ENCODE data around the gene SNED1. TPM values are rescaled to one million over a fixed set of nuclear protein-coding genes. Genes with fewer than 3 reads are reported as not detected.

Gene SNED1
- total RNA-seq, 1 experiment from 2014 or later, result 0.76 TPM

GRCh38 chr2:241081190-241081642, 82.8 kb downstream of the SNED1 start:
- Mint-ChIP-seq H3K4me1 (ENCODE audit: low read depth, unreplicated experiment) (no peaks in the 10 kb centered on the region), H3K9me3 (ENCODE audit: low read depth, unreplicated experiment) (no peaks in the 10 kb centered on the region), H3K27ac (ENCODE audit: unreplicated experiment) (no peak overlapping the region), H3K36me3 (ENCODE audit: insufficient read depth, unreplicated experiment) (no peaks in the 10 kb centered on the region), H3K27me3 (ENCODE audit: unreplicated experiment) (no peaks in the 10 kb centered on the region), H3K4me3 (ENCODE audit: low read depth, unreplicated experiment) (no peak overlapping the region)
- no peak for TF ChIP-seq CTCF (IDR thresholded peaks at IDR 0.05; ENCODE audit: unreplicated experiment)
- intact Hi-C loops (cut with micrococcal nuclease; ENCODE audit: unreplicated experiment), result no loop called here
- BruUV-seq (replicated peaks), result no TSS peak
- CTCF ChIA-PET, result no interaction called here
- DNase-seq, result no peak

- Mint-ChIP-seq H3K36me3 (ENCODE audit: insufficient read depth, unreplicated experiment) (no peaks in the 10 kb centered on the region), H3K4me3 (ENCODE audit: low read depth, unreplicated experiment) (no peak overlapping the region), H3K4me1 (ENCODE audit: low read depth, unreplicated experiment) (no peaks in the 10 kb centered on the region), H3K27ac (ENCODE audit: unreplicated experiment) (no peak overlapping the region), H3K27me3 (ENCODE audit: unreplicated experiment) (no peaks in the 10 kb centered on the region), H3K9me3 (ENCODE audit: low read depth, unreplicated experiment) (no peaks in the 10 kb centered on the region)
- DNase-seq, result no peak
- no peak for TF ChIP-seq CTCF (IDR thresholded peaks at IDR 0.05; ENCODE audit: unreplicated experiment)
- no TSS peak for BruUV-seq (replicated peaks)
- CTCF ChIA-PET, result interaction anchor here (0.6 kb wide), 1 partner anchor 183 kb away, joined by 3 read pairs; no protein-coding TSS in a partner anchor
- intact Hi-C loops (cut with micrococcal nuclease; ENCODE audit: unreplicated experiment), result no loop called here
Observed at GRCh38 chr2:241081643-241082340, 83.4 kb downstream of the SNED1 start.

GRCh38 chr2:241082341-241083090, 84.1 kb downstream of the SNED1 start:
- no peak for TF ChIP-seq CTCF (IDR thresholded peaks at IDR 0.05; ENCODE audit: unreplicated experiment)

GRCh38 chr2:241083091-241083415, 84.6 kb downstream of the SNED1 start:
- no TSS peak for BruUV-seq (replicated peaks)
- CTCF ChIA-PET, result no interaction called here

More at GRCh38 chr2:241082341-241083090, 84.1 kb downstream of the SNED1 start:
- no peaks in the 10 kb centered on the region for H3K27me3 Mint-ChIP-seq (ENCODE audit: unreplicated experiment)
- intact Hi-C loops (cut with micrococcal nuclease; ENCODE audit: unreplicated experiment), result no loop called here
- BruUV-seq (replicated peaks), result no TSS peak
- no peaks in the 10 kb centered on the region for H3K36me3 Mint-ChIP-seq (ENCODE audit: insufficient read depth, unreplicated experiment)
- CTCF ChIA-PET, result interaction anchor here (0.6 kb wide), 1 partner anchor 184 kb away, joined by 3 read pairs; no protein-coding TSS in a partner anchor
- H3K9me3 Mint-ChIP-seq (ENCODE audit: low read depth, unreplicated experiment), result no peaks in the 10 kb centered on the region
- no peak overlapping the region for H3K4me3 Mint-ChIP-seq (ENCODE audit: low read depth, unreplicated experiment)
- no peaks in the 10 kb centered on the region for H3K4me1 Mint-ChIP-seq (ENCODE audit: low read depth, unreplicated experiment)
- no peak overlapping the region for H3K27ac Mint-ChIP-seq (ENCODE audit: unreplicated experiment)
- no peak for DNase-seq

More at GRCh38 chr2:241083091-241083415, 84.6 kb downstream of the SNED1 start:
- TF ChIP-seq CTCF (IDR thresholded peaks at IDR 0.05; ENCODE audit: unreplicated experiment), result no peak
- no peaks in the 10 kb centered on the region for H3K27me3 Mint-ChIP-seq (ENCODE audit: unreplicated experiment)
- H3K4me3 Mint-ChIP-seq (ENCODE audit: low read depth, unreplicated experiment), result no peak overlapping the region
- no peak overlapping the region for H3K27ac Mint-ChIP-seq (ENCODE audit: unreplicated experiment)
- DNase-seq, result no peak
- intact Hi-C loops (cut with micrococcal nuclease; ENCODE audit: unreplicated experiment), result no loop called here
- H3K4me1 Mint-ChIP-seq (ENCODE audit: low read depth, unreplicated experiment), result no peaks in the 10 kb centered on the region
- H3K9me3 Mint-ChIP-seq (ENCODE audit: low read depth, unreplicated experiment), result no peaks in the 10 kb centered on the region
- H3K36me3 Mint-ChIP-seq (ENCODE audit: insufficient read depth, unreplicated experiment), result peaks cover 4% of the 10 kb centered on the region

All from Calu3 (cell line).